Measurements from ENCODE around the gene POLD3. TPM values are rescaled to one million over a fixed set of nuclear protein-coding genes. Genes with fewer than 3 reads are reported as not detected.

Gene POLD3
- total RNA-seq, 1 donor from 2014 or later, result 10.3 TPM

- H3K4me1 ChIP-seq, result peaks cover 0 to 13% of the 10 kb centered on the region in 2 donors
- TF ChIP-seq, protein P1, sequence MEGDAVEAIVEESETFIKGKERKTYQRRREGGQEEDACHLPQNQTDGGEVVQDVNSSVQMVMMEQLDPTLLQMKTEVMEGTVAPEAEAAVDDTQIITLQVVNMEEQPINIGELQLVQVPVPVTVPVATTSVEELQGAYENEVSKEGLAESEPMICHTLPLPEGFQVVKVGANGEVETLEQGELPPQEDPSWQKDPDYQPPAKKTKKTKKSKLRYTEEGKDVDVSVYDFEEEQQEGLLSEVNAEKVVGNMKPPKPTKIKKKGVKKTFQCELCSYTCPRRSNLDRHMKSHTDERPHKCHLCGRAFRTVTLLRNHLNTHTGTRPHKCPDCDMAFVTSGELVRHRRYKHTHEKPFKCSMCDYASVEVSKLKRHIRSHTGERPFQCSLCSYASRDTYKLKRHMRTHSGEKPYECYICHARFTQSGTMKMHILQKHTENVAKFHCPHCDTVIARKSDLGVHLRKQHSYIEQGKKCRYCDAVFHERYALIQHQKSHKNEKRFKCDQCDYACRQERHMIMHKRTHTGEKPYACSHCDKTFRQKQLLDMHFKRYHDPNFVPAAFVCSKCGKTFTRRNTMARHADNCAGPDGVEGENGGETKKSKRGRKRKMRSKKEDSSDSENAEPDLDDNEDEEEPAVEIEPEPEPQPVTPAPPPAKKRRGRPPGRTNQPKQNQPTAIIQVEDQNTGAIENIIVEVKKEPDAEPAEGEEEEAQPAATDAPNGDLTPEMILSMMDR (IDR thresholded peaks at IDR 0.05), result no peak
- no peaks in the 10 kb centered on the region for H3K9me3 ChIP-seq
- no peak overlapping the region for H3K27ac ChIP-seq
- intact Hi-C loops (cut with DNase I), result no loop called here
- H3K4me3 ChIP-seq, result no peak overlapping the region
- DNase-seq (ENCODE audit: low spot score in 2 of 2), result no peak
- no peaks in the 10 kb centered on the region for H3K27me3 ChIP-seq
- peaks cover 19 to 22% of the 10 kb centered on the region in 2 donors for H3K36me3 ChIP-seq
Observed at GRCh38 chr11:74615988-74616387, 23.6 kb downstream of the POLD3 start.

- Histone ChIP-seq H3K36me3 (peaks cover 15 to 19% of the 10 kb centered on the region in 2 donors), H3K4me1 (no peaks in the 10 kb centered on the region), H3K4me3 (no peak overlapping the region), H3K27me3 (no peaks in the 10 kb centered on the region), H3K9me3 (no peaks in the 10 kb centered on the region), H3K27ac (no peak overlapping the region)
- TF ChIP-seq, protein P1 (IDR thresholded peaks at IDR 0.05), result no peak
- intact Hi-C loops (cut with DNase I), result no loop called here
- DNase-seq (ENCODE audit: low spot score in 2 of 2), result no peak
Observed at GRCh38 chr11:74620531-74620930, 28.1 kb downstream of the POLD3 start.

- Histone ChIP-seq H3K27ac (no peak overlapping the region), H3K36me3 (peaks cover 7 to 18% of the 10 kb centered on the region in 2 donors), H3K27me3 (no peaks in the 10 kb centered on the region), H3K4me1 (no peaks in the 10 kb centered on the region), H3K9me3 (no peaks in the 10 kb centered on the region), H3K4me3 (no peak overlapping the region)
- no peak for DNase-seq (ENCODE audit: low spot score in 2 of 2)
- TF ChIP-seq, protein P1 (IDR thresholded peaks at IDR 0.05), result no peak
- intact Hi-C loops (cut with DNase I), result no loop called here
Observed at GRCh38 chr11:74626130-74626529, 33.7 kb downstream of the POLD3 start.

DNA sequence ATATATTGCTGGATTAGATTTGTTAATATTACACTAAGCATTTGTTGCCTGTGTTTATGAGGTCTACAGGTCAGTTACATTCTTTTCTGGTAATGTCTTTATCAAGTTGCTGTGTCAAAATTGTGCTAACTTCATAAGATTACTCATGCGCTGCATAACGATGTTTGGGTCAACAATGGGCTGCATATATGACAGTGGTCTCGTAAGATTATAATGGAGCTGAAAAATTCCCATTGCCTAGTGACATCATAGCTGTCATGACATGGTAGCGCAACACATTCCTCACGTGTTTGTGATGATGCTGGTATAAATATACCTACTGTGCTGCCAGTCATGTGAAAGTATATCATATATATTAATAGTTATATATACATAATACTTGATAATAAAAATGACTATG is 34.2 kb downstream of the POLD3 start:
- no peak for DNase-seq (ENCODE audit: low spot score in 2 of 2)
- Histone ChIP-seq H3K4me1 (no peaks in the 10 kb centered on the region), H3K27ac (no peak overlapping the region), H3K27me3 (no peaks in the 10 kb centered on the region), H3K36me3 (peaks cover 6 to 18% of the 10 kb centered on the region in 2 donors), H3K4me3 (no peak overlapping the region), H3K9me3 (no peaks in the 10 kb centered on the region)
- intact Hi-C loops (cut with DNase I), result no loop called here
- TF ChIP-seq, protein P1 (IDR thresholded peaks at IDR 0.05), result no peak

DNA sequence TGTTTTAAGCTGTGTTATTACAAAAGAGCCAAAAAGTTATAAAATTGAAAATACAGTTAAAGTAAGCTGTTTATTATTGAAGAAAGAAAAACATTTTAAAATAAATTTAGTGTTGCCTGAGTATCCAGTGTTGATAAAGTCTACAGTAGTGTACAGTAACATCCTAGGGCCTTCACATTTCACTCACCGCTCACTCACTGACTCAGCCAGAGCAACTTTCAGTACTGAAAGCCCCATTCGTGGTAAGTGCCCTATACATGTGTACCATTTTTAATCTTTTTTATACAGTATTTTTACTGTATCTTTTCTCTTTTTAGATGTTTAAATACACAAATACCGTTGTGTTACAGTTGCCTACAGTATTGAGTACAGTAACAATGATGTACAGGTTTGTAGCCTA is 35.0 kb downstream of the POLD3 start:
- TF ChIP-seq, protein P1 (IDR thresholded peaks at IDR 0.05), result no peak
- intact Hi-C loops (cut with DNase I), result no loop called here
- DNase-seq (ENCODE audit: low spot score in 2 of 2), result no peak
- no peak overlapping the region for H3K4me3 ChIP-seq
- H3K4me1 ChIP-seq, result no peaks in the 10 kb centered on the region
- peaks cover 6 to 18% of the 10 kb centered on the region in 2 donors for H3K36me3 ChIP-seq
- H3K27me3 ChIP-seq, result no peaks in the 10 kb centered on the region
- no peaks in the 10 kb centered on the region for H3K9me3 ChIP-seq
- no peak overlapping the region for H3K27ac ChIP-seq

DNA sequence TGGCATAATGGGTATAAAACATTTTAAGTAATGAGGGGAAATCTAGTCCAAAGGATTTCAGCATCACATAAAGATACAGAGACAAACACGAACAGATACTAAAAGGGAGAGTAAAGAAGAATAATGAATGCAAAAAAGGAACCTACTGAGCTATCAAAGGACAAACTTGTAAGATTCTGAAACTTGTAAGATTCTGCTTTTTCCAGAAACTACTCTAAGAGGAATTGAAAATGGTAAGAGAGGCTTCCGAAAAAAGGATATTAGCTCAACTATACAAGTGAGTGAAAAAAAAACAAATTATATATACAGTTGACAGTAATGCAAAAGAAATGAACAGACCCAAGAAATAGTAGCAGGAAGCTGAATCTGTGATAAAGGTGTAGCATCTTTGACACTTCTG is 37.7 kb downstream of the POLD3 start:
- TF ChIP-seq, protein P1 (IDR thresholded peaks at IDR 0.05), result no peak
- Histone ChIP-seq H3K4me3 (no peak overlapping the region), H3K36me3 (peaks cover 6 to 18% of the 10 kb centered on the region in 2 donors), H3K27me3 (no peaks in the 10 kb centered on the region), H3K9me3 (no peaks in the 10 kb centered on the region), H3K27ac (no peak overlapping the region), H3K4me1 (peaks cover 0 to 3% of the 10 kb centered on the region in 2 donors)
- no peak for DNase-seq (ENCODE audit: low spot score in 2 of 2)
- intact Hi-C loops (cut with DNase I), result no loop called here
